Measurements from ENCODE around the gene SRPX2.

SRPX2 gene

GRCh38 chrX:100658941-100659381, 15.0 kb downstream of the SRPX2 start:
- Histone ChIP-seq H3K4me3 (IDR thresholded peaks at IDR 0.05; ENCODE audit: insufficient read depth, low read depth, low read length) (no peak overlapping the region), H2AFZ (ENCODE audit: low read depth) (no peak overlapping the region), H3K27me3 (ENCODE audit: insufficient read depth, low read depth) (no peaks in the 10 kb centered on the region), H3K79me2 (ENCODE audit: insufficient read depth, low read depth) (no peaks in the 10 kb centered on the region), H4K20me1 (ENCODE audit: insufficient read depth) (no peaks in the 10 kb centered on the region), H3K4me2 (no peak overlapping the region), H3K4me1 (ENCODE audit: low read depth, poor library complexity, severe bottlenecking) (peaks cover 11% of the 10 kb centered on the region), H3K27ac (no peak overlapping the region), H3K9ac (no peak overlapping the region), H3K36me3 (ENCODE audit: insufficient read depth) (no peaks in the 10 kb centered on the region)
- TF ChIP-seq, protein P1, sequence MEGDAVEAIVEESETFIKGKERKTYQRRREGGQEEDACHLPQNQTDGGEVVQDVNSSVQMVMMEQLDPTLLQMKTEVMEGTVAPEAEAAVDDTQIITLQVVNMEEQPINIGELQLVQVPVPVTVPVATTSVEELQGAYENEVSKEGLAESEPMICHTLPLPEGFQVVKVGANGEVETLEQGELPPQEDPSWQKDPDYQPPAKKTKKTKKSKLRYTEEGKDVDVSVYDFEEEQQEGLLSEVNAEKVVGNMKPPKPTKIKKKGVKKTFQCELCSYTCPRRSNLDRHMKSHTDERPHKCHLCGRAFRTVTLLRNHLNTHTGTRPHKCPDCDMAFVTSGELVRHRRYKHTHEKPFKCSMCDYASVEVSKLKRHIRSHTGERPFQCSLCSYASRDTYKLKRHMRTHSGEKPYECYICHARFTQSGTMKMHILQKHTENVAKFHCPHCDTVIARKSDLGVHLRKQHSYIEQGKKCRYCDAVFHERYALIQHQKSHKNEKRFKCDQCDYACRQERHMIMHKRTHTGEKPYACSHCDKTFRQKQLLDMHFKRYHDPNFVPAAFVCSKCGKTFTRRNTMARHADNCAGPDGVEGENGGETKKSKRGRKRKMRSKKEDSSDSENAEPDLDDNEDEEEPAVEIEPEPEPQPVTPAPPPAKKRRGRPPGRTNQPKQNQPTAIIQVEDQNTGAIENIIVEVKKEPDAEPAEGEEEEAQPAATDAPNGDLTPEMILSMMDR (conservative IDR thresholded peaks at IDR 0.05; ENCODE audit: low read depth, low read length), result no peak

DNA sequence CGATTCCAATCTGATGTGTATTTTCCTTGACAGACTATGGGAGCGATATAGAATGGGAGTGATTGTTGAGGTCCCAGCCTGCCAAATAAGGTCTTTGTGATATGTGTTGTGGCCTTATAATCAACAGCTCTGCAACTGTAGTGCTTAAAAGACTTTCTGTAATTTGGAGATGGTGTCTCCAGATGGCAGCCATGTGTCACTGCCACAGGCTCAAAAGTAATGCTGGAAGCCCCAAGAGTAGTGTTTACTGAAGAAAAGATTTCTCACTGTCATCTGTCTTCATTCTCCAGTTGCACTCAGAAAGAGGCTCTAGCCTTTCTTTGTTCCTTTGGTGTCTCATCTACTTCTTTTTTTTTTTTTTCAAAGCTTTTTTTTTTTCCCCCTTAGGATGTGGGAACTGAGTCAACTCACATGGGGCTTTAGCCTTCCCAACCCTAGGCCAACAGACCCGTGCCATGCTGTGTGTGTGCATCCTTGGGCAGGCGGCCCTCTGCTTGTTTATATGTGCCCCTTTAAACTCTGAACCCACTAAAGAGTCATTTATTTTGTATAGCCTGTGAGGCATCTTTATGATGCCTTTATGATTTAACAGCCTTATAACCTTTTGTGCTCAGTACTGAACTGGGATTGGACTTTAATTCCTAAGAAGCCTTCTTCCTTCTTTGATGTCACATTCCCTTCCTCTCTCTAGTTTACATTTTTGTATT, 15.6 kb downstream of the SRPX2 start:
- TF ChIP-seq, protein P1 (conservative IDR thresholded peaks at IDR 0.05; ENCODE audit: low read depth, low read length), result no peak
- H4K20me1 ChIP-seq (ENCODE audit: insufficient read depth), result no peaks in the 10 kb centered on the region
- no peak overlapping the region for H3K4me3 ChIP-seq (IDR thresholded peaks at IDR 0.05; ENCODE audit: insufficient read depth, low read depth, low read length)
- no peak overlapping the region for H2AFZ ChIP-seq (ENCODE audit: low read depth)
- H3K4me1 ChIP-seq (ENCODE audit: low read depth, poor library complexity, severe bottlenecking), result peaks cover 11% of the 10 kb centered on the region
- no peaks in the 10 kb centered on the region for H3K79me2 ChIP-seq (ENCODE audit: insufficient read depth, low read depth)
- no peaks in the 10 kb centered on the region for H3K36me3 ChIP-seq (ENCODE audit: insufficient read depth)
- no peak overlapping the region for H3K9ac ChIP-seq
- no peaks in the 10 kb centered on the region for H3K27me3 ChIP-seq (ENCODE audit: insufficient read depth, low read depth)
- no peak overlapping the region for H3K27ac ChIP-seq
- no peak overlapping the region for H3K4me2 ChIP-seq

- TF ChIP-seq, protein P1 (conservative IDR thresholded peaks at IDR 0.05; ENCODE audit: low read depth, low read length), result no peak
- H3K4me3 ChIP-seq (IDR thresholded peaks at IDR 0.05; ENCODE audit: insufficient read depth, low read depth, low read length), result no peak overlapping the region
- no peak overlapping the region for H3K9ac ChIP-seq
- no peak overlapping the region for H3K4me2 ChIP-seq
- H3K27me3 ChIP-seq (ENCODE audit: insufficient read depth, low read depth), result no peaks in the 10 kb centered on the region
- no peaks in the 10 kb centered on the region for H3K36me3 ChIP-seq (ENCODE audit: insufficient read depth)
- no peaks in the 10 kb centered on the region for H4K20me1 ChIP-seq (ENCODE audit: insufficient read depth)
- H3K79me2 ChIP-seq (ENCODE audit: insufficient read depth, low read depth), result no peaks in the 10 kb centered on the region
- no peak overlapping the region for H2AFZ ChIP-seq (ENCODE audit: low read depth)
- H3K27ac ChIP-seq, result no peak overlapping the region
- peaks cover 11% of the 10 kb centered on the region for H3K4me1 ChIP-seq (ENCODE audit: low read depth, poor library complexity, severe bottlenecking)
Observed at GRCh38 chrX:100662170-100662569, 18.2 kb downstream of the SRPX2 start.

DNA sequence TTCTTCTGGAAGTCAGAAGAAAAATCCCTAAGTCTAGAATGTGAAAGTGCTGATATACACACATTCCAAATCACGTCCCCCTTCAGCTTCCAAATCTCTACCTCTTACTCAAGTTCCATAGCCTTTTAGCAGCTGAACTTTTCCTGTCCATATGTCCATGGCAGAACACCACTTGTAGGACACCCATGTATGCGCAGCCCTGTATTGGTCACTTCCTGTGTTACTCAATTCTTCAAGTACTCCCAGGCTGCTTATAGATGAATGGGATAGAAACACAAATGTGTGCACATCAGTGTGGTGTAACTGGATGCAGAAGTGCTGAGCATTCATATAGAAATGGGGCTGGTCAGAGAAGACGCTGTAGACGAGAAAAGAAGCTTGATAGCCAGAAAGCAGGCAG, 18.8 kb downstream of the SRPX2 start:
- Histone ChIP-seq H3K4me3 (IDR thresholded peaks at IDR 0.05; ENCODE audit: insufficient read depth, low read depth, low read length) (no peak overlapping the region), H4K20me1 (ENCODE audit: insufficient read depth) (no peaks in the 10 kb centered on the region), H3K9ac (no peak overlapping the region), H3K27ac (no peak overlapping the region), H3K27me3 (ENCODE audit: insufficient read depth, low read depth) (no peaks in the 10 kb centered on the region), H3K36me3 (ENCODE audit: insufficient read depth) (no peaks in the 10 kb centered on the region), H2AFZ (ENCODE audit: low read depth) (no peak overlapping the region), H3K4me2 (no peak overlapping the region), H3K79me2 (ENCODE audit: insufficient read depth, low read depth) (no peaks in the 10 kb centered on the region), H3K4me1 (ENCODE audit: low read depth, poor library complexity, severe bottlenecking) (peaks cover 11% of the 10 kb centered on the region)
- TF ChIP-seq, protein P1 (conservative IDR thresholded peaks at IDR 0.05; ENCODE audit: low read depth, low read length), result no peak

Data from KMS-11 (cell line).